ENCODE results near the gene SLC66A1. TPM values are rescaled to one million over a fixed set of nuclear protein-coding genes. Genes with fewer than 3 reads are reported as not detected.

SLC66A1 gene
- total and polyA plus RNA-seq, 9 donors: 2.4 to 15.2 (median 10.4) TPM

- no peaks in the 10 kb centered on the region for H3K36me3 ChIP-seq
- no peaks in the 10 kb centered on the region for H3K9me3 ChIP-seq
- TF ChIP-seq EP300 (IDR thresholded peaks at IDR 0.05) (no peak), CTCF (IDR thresholded peaks at IDR 0.05) (no peak), POLR2A (IDR thresholded peaks at IDR 0.05) (no peak)
- H3K27me3 ChIP-seq: no peaks in the 10 kb centered on the region
- 69 to 80% (median 69%) methylated on average over 14 of the region's 14 CpGs for WGBS, 3 donors
- no peak for DNase-seq
- intact Hi-C loops (cut with DNase I): no loop called here
- H3K27ac ChIP-seq: no peak overlapping the region
- no peak overlapping the region for H3K4me3 ChIP-seq
- no peaks in the 10 kb centered on the region for H3K4me1 ChIP-seq (ENCODE audit: insufficient read depth)
These were observed 18.5 kb downstream of the SLC66A1 start for GRCh38 chr1:19330449-19331135.

- Histone ChIP-seq H3K4me3 (no peak overlapping the region), H3K36me3 (no peaks in the 10 kb centered on the region), H3K27ac (no peak overlapping the region), H3K4me1 (ENCODE audit: insufficient read depth) (no peaks in the 10 kb centered on the region), H3K9me3 (no peaks in the 10 kb centered on the region), H3K27me3 (no peaks in the 10 kb centered on the region)
- WGBS, 3 donors: 84 to 87% (median 86%) methylated on average over 13 of the region's 13 CpGs
- no peak for DNase-seq
- intact Hi-C loops (cut with DNase I): no loop called here
- no peak for TF ChIP-seq CTCF (IDR thresholded peaks at IDR 0.05)
- no peak for TF ChIP-seq EP300 (IDR thresholded peaks at IDR 0.05)
- no peak for TF ChIP-seq POLR2A (IDR thresholded peaks at IDR 0.05)
These were observed 19.2 kb downstream of the SLC66A1 start for GRCh38 chr1:19331262-19331878.

- TF ChIP-seq POLR2A (IDR thresholded peaks at IDR 0.05): no peak
- no peak for TF ChIP-seq EP300 (IDR thresholded peaks at IDR 0.05)
- no peak for TF ChIP-seq CTCF (IDR thresholded peaks at IDR 0.05)
- Histone ChIP-seq H3K27me3 (no peaks in the 10 kb centered on the region), H3K27ac (no peak overlapping the region), H3K36me3 (no peaks in the 10 kb centered on the region), H3K4me1 (ENCODE audit: insufficient read depth) (no peaks in the 10 kb centered on the region), H3K9me3 (no peaks in the 10 kb centered on the region), H3K4me3 (no peak overlapping the region)
- intact Hi-C loops (cut with DNase I): no loop called here
- 91 to 92% (median 91%) methylated on average over 12 of the region's 12 CpGs for WGBS, 3 donors
- DNase-seq: no peak
These were observed 20.7 kb downstream of the SLC66A1 start for GRCh38 chr1:19332832-19333231.

GRCh38 chr1:19333587-19334354, 21.6 kb downstream of the SLC66A1 start:
- Histone ChIP-seq H3K4me1 (ENCODE audit: insufficient read depth) (no peaks in the 10 kb centered on the region), H3K27ac (no peak overlapping the region), H3K4me3 (no peak overlapping the region), H3K36me3 (no peaks in the 10 kb centered on the region), H3K27me3 (no peaks in the 10 kb centered on the region), H3K9me3 (no peaks in the 10 kb centered on the region)
- WGBS, 3 donors: 67 to 81% (median 70%) methylated on average over 9 of the region's 9 CpGs
- intact Hi-C loops (cut with DNase I): no loop called here
- DNase-seq: no peak
- TF ChIP-seq CTCF (IDR thresholded peaks at IDR 0.05) (no peak), POLR2A (IDR thresholded peaks at IDR 0.05) (no peak), EP300 (IDR thresholded peaks at IDR 0.05) (no peak)
